Upper lobe of left lung (tissue), 6 donors: ENCODE results near the gene CEP63. TPM values are rescaled to one million over a fixed set of nuclear protein-coding genes. Genes with fewer than 3 reads are reported as not detected.
A peak's percentile ranks its signal among the peaks of the same experiment; 100 is the strongest.

Experiments
- ATAC-seq, 2 donors: fragments of 200-7000 bp; cut with Tn5 transposase; one replicate each; pipeline ENCODE4 v1.9.1; 2022; ENCODE audit warnings: mild to moderate bottlenecking in 2 of 2, moderate library complexity in 2 of 2; ENCODE audit not compliant: low FRiP score in 2 of 2
- DNase-seq, 2 donors: peaks; one replicate each; pipeline ENCODE4 v3.0.0-alpha.2; 2019 to 2020
- H3K27ac ChIP-seq, 4 donors: fragments of 200-600 bp; sonication (generic); one replicate each; pipeline ENCODE4 v1.5.1; 2016 to 2019
- H3K27me3 ChIP-seq, 4 donors: fragments of 200-600 bp; sonication (generic); one replicate each; pipeline ENCODE4 v1.5.1; 2017 to 2019
- H3K36me3 ChIP-seq, 4 donors: fragments of 200-600 bp; sonication (generic); one replicate each; pipeline ENCODE4 v1.5.1; 2016 to 2019
- H3K4me1 ChIP-seq, 4 donors: fragments of 200-600 bp; sonication (generic); one replicate each; pipeline ENCODE4 v1.5.1; 2018 to 2019
- H3K4me3 ChIP-seq, 4 donors: fragments of 200-600 bp; sonication (generic); one replicate each; pipeline ENCODE4 v1.5.1; 2017 to 2019; ENCODE audit warnings: mild to moderate bottlenecking in 2 of 4, moderate library complexity in 1 of 4
- H3K9me3 ChIP-seq, 4 donors: fragments of 200-600 bp; sonication (generic); one replicate each; pipeline ENCODE4 v1.5.1; 2018 to 2019
- CTCF ChIP-seq, 6 experiments: fragments of 450-650 bp in 4 of 6; fragments of 200-600 bp in 2 of 6; sonication (generic) in 2 of 6; IDR thresholded peaks; one replicate each; pipeline ENCODE4 v1.5.1; 2016 to 2019; ENCODE audit warnings: antibody characterized with exemption in 6 of 6
- EP300 ChIP-seq, 4 donors: sonication (generic); formaldehyde crosslinking; IDR thresholded peaks; one replicate each; pipeline ENCODE4 v1.5.1; 2017; ENCODE audit warnings: antibody characterized with exemption in 4 of 4, control low read depth in 2 of 4
- POLR2A ChIP-seq, 4 donors: fragments of 450-650 bp; IDR thresholded peaks; one replicate each; pipeline ENCODE4 v1.5.1; 2016 to 2017; ENCODE audit warnings: antibody characterized with exemption in 4 of 4, mild to moderate bottlenecking in 2 of 4
- POLR2AphosphoS5 ChIP-seq, 2 donors: sonication (generic); formaldehyde crosslinking; IDR thresholded peaks; one replicate each; pipeline ENCODE4 v1.5.1; 2017; ENCODE audit warnings: antibody characterized with exemption in 2 of 2
- WGBS, 2 donors: methylation state at CpG; one replicate each; pipeline ENCODE4 v1.1.5; 2017 to 2018; 5-methylcytosine and 5-hydroxymethylcytosine counted together
- total RNA-seq, 6 donors: library from RNA; depleted of rRNA in 4 of 6; stranded (reverse); fragments of >200 nt in 4 of 6; gene quantifications; one replicate each; pipeline versions ENCODE4 v1.1.0 to v1.2.1, GENCODE V29; 2016 to 2021
- donor health status: DM: no; HTN: no; CAD: no; lungs with moderate emphysema.
- donor health status: DM: no; HTN: yes; CAD: no; lungs with severe emphysema.

Gene CEP63
- total RNA-seq, 6 donors from 2014 or later = 13.8 to 44.0 (median 20.6) TPM

- Histone ChIP-seq H3K27ac (no peak overlapping the region), H3K4me3 (no peak overlapping the region), H3K27me3 (no peaks in the 10 kb centered on the region), H3K9me3 (no peaks in the 10 kb centered on the region), H3K4me1 (peaks cover 0 to 12% (median 0%) of the 10 kb centered on the region in 4 donors), H3K36me3 (no peaks in the 10 kb centered on the region)
- no peak for ATAC-seq
- WGBS, 2 donors = 58 to 59% methylated on average over 6 of the region's 6 CpGs
- no peak for DNase-seq
- no peak for TF ChIP-seq CTCF (IDR thresholded peaks at IDR 0.05)
- TF ChIP-seq EP300 (IDR thresholded peaks at IDR 0.05) = no peak
- TF ChIP-seq POLR2AphosphoS5 (IDR thresholded peaks at IDR 0.05) = no peak
- no peak for TF ChIP-seq POLR2A (IDR thresholded peaks at IDR 0.05)
Measured at GRCh38 chr3:134605556-134605955, 119.7 kb downstream of the CEP63 start.

- DNase-seq = no peak
- WGBS, 2 donors = 33 to 37% methylated on average over 10 to 12 of the region's 12 CpGs
Measured at GRCh38 chr3:134606033-134607025, 120.5 kb downstream of the CEP63 start.

GRCh38 chr3:134607054-134608022 is 121.5 kb downstream of the CEP63 start:
- no peak overlapping the region for H3K4me3 ChIP-seq
- WGBS, 2 donors = 58 to 72% methylated on average over 11 to 13 of the region's 13 CpGs
- H3K4me1 ChIP-seq = peaks cover 0 to 6% (median 0%) of the 10 kb centered on the region in 4 donors
- ATAC-seq (no peak), DNase-seq (no peak)
- TF ChIP-seq CTCF (IDR thresholded peaks at IDR 0.05) (no peak), POLR2AphosphoS5 (IDR thresholded peaks at IDR 0.05) (no peak), EP300 (IDR thresholded peaks at IDR 0.05) (no peak), POLR2A (IDR thresholded peaks at IDR 0.05) (no peak)
- H3K36me3 ChIP-seq = no peaks in the 10 kb centered on the region
- no peaks in the 10 kb centered on the region for H3K9me3 ChIP-seq
- H3K27me3 ChIP-seq = no peaks in the 10 kb centered on the region
- H3K27ac ChIP-seq = no peak overlapping the region

More at GRCh38 chr3:134606033-134607025, 120.5 kb downstream of the CEP63 start:
- H3K27ac ChIP-seq = peak overlapping the region in 2 of 4 donors; percentile 12 to 22
- no peak overlapping the region for H3K4me3 ChIP-seq
- no peaks in the 10 kb centered on the region for H3K27me3 ChIP-seq
- H3K36me3 ChIP-seq = no peaks in the 10 kb centered on the region
- no peak for ATAC-seq
- no peaks in the 10 kb centered on the region for H3K9me3 ChIP-seq
- peaks cover 0 to 6% (median 0%) of the 10 kb centered on the region in 4 donors for H3K4me1 ChIP-seq
- no peak for TF ChIP-seq CTCF (IDR thresholded peaks at IDR 0.05)
- TF ChIP-seq POLR2A (IDR thresholded peaks at IDR 0.05) = no peak
- no peak for TF ChIP-seq POLR2AphosphoS5 (IDR thresholded peaks at IDR 0.05)
- no peak for TF ChIP-seq EP300 (IDR thresholded peaks at IDR 0.05)

GRCh38 chr3:134608023-134608770 is 122.3 kb downstream of the CEP63 start:
- 97 to 100% methylated on average over 1 to 6 of the region's 6 CpGs for WGBS, 2 donors
- peaks cover 0 to 6% (median 0%) of the 10 kb centered on the region in 4 donors for H3K4me1 ChIP-seq

More at GRCh38 chr3:134608023-134608770, 122.3 kb downstream of the CEP63 start:
- DNase-seq (no peak), ATAC-seq (no peak)
- no peak overlapping the region for H3K27ac ChIP-seq
- H3K36me3 ChIP-seq = no peaks in the 10 kb centered on the region
- H3K9me3 ChIP-seq = no peaks in the 10 kb centered on the region
- no peak for TF ChIP-seq POLR2A (IDR thresholded peaks at IDR 0.05)
- TF ChIP-seq POLR2AphosphoS5 (IDR thresholded peaks at IDR 0.05) = no peak
- H3K27me3 ChIP-seq = no peaks in the 10 kb centered on the region
- H3K4me3 ChIP-seq = no peak overlapping the region
